ENCODE results near the gene ZBTB7C.

The ZBTB7C gene

DNA sequence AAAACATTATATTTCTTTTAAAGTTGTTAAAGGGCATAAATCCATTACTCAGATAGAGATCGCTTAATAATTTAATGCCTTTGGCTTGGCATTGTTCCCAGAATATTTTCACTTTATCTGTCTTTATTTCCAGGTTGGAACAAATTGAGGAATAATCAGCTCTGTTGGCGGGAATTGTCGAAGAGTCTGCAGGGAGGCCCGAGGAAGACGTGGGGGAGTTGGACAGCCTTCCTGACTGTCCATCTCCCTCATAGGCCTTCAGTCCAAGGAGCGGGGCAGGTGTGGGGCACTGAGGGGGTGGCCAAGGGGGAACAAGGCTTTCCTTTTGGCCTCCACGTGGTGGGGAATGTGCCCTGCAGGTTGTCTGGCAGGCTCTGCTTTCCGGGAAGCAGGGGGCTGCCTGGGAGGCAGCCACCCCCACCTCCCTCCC, 179.6 kb downstream of the ZBTB7C start:
- DNase-seq (ENCODE audit: low read depth, low spot score), result no peak
- H3K27ac ChIP-seq, result no peak overlapping the region

DNA sequence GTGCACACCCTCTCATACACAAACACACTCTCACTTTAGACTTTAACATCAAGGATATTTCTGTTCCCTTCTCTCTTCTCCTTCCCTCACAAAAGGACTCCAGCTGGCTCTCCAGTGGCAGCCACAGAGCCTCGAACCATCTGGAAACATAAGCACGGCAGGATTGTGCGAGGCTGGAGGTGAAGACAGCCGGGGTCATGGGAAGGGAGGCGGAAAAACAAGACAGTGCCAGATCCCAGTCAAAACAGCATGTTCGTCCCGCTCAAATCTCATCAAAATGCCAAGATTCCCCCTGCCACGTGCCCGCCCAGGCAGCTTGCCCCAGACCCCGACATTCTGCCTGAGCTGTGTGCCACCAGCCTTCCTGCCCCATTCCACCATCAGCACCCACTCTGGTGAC, 180.3 kb downstream of the ZBTB7C start:
- no peak overlapping the region for H3K27ac ChIP-seq
- DNase-seq (ENCODE audit: low read depth, low spot score), result no peak

DNA sequence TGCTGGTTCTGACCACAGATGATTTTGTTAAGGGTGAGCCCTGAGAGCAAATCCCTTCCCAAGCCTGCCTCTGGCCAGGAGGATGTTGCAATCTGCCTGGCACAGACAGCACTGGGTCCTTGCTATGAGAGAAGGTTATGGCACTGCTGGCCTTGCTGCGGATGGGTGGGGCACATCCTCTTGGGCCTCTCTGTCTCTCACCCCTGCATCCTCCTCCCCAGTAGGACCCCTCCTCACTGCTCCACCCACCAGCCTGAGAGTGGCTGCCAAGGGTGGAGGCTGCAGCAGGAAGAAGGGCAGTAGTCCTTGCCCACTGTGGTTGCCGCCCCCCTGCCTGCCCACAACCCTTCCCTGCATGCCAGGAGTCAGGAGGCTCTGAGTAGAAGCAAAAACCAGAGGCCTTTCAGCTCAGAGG, 180.9 kb downstream of the ZBTB7C start:
- no peak for DNase-seq (ENCODE audit: low read depth, low spot score)
- no peak overlapping the region for H3K27ac ChIP-seq

DNA sequence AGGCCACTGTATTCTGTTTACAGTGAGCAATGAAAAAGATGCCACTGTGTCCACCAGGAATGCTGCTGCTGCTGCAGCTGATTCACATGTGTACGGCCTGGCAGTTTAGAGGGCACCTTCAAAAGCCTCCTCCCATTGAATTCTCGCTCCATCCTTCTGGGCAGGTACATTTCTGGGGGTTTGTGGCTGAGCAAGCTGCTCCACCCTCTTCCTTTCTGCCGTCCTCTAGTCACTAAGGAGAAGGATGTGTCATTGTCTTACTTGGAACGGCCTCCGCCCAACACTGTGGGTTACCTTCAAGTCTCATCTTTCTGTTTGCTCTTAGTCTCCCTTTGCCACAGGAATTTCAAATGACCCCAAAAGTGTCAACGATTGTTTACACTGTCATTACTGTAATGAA, 182.0 kb downstream of the ZBTB7C start:
- DNase-seq (ENCODE audit: low read depth, low spot score), result peak; percentile 39
- no peak overlapping the region for H3K27ac ChIP-seq

DNA sequence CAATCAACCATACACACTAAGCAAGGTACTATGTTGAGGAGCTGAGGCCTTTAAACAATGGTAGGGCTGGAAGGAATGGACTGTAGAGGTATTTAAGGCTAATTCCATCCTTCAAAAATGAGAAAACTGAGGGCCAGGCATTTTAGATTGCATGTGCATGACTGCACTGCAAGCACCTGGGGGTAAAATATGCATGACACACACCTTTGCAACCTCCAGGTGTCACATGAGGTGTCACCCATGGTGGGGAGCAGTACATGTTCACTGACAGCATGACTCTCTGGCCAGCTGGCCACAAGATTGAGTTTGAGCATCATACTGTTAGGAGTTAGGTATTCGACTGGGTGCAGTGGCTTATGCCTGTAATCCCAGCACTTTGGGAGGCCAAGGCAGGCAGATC, 182.8 kb downstream of the ZBTB7C start:
- H3K27ac ChIP-seq, result no peak overlapping the region
- DNase-seq (ENCODE audit: low read depth, low spot score), result no peak

DNA sequence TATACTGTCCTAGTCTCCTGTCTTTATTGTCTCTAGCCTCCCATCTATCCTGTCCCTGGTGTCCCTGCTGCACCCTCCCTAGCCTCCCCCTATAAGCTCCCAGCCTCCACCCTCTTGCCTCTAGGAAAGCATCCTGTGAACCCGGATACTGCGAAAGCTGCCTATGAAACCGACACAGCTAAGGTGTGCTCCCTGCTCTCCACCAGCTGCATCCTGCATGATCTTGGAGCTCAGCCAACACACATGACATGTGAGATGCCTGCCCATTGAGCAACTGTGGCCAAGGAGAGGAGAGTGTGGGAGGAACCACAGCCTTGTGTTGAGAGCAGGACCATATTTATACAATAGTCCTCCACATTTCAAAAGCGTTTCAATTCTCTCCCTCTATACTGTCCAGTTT, 187.1 kb downstream of the ZBTB7C start:
- peak; percentile 65 for DNase-seq (ENCODE audit: low read depth, low spot score)
- no peak overlapping the region for H3K27ac ChIP-seq

DNA sequence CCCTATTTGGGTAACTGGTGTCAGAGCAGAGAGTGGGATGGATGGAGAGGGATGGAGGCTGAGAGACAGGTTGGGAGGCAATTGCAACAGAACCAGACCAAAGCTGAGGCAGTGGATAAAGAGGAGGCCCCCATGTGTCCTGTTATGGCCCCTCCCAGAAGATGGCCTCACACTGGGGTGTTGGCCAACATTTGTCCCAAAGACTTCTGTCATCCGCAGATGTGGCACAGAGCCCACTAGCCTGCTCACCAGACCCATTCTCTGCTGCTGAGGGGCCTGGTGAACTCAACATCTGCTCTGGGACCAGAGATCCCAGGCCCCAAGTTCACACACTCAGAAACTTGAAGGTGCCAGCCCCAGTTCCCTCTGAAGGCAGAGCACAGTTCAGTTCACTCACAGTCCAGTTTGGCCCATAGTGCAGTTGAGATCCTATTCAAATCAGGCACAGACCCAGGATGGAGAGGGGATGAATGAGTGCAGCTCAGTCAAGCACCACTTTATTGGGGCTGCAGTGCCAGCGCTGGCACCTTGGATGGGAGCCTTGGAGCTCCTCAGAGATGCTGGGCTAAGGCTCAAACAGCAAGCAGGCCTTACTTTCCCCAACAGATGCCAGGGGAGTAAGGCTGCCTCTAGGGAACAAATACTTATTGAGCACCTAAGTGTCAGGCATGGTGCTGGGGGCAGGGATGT, 189.2 kb downstream of the ZBTB7C start:
- H3K27ac ChIP-seq, result no peak overlapping the region
- no peak for DNase-seq (ENCODE audit: low read depth, low spot score)

DNA sequence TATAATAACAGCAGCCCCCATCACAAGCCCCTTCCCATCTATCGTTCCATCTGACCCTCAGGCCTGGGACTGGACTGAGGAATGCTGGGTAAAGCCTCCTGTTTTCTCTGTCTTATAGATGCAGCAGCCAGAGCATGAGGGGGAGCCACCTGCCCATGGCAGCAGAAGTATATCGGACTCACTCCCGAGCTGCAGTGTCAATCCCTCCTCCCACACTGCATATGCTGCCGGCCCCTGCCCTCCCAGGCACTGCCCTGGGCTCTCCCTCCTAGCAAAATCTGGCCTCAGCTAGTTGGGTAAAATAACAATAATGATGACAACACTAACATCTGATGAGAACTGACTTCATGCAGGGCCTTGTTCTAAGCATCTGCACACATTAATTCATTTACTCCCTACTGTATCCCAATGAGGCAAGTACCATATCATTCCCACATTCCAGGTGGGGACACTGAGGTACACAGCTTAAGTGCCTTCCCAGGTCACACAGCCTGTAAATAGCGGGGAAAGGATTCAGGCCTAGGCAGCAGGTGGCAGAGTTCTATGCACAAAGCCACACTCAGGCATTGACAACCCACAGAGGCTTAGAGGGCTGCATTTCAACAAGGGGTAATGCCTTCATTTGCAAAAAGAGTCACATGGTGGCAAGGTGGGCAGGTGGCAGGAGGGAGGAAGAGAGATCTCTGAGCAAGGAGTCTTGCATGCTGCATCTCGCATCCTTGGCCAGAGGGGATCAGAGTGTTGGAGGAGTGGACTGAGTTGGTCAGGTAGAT, 190.0 kb downstream of the ZBTB7C start:
- no peak for DNase-seq (ENCODE audit: low read depth, low spot score)

DNA sequence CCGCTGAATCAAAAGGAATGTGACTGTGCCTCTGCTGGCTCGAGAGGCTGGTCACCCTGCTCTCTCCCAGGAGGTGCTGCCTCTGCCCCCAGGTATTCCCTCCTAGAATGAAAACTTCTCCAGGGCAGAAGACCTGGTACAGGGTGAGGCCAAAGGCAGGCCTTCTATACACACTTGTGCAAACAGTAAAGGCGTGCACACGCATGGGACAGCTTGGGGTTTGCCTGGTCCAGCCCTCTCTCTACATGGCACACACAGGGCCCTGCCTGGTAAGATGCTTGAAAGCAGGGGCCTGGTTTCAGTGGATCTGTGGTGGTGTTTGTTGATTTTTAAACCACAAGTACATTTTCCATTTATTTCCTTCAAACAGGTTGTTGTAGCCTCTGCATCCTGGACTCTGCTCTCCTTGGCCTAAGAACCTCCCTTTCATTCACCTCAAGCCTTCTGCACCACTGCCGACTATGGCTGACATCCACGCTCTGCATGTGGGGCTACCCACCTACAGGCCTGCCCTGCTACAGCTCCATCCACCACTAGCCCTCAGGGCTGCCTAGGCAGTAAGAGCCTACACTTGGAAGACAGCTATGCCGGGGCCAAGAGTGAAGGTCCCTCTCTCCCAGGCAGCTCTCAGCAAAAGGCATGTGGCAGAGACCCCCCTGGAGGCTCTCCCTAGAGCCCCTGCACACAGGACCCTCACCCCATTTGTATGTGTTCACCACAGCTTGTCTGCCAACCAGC, 190.7 kb downstream of the ZBTB7C start:
- DNase-seq (ENCODE audit: low read depth, low spot score), result no peak
- H3K27ac ChIP-seq, result no peak overlapping the region

More for the DNA sequence above, 190.0 kb downstream of the ZBTB7C start:
- H3K27ac ChIP-seq, result no peak overlapping the region

DNA sequence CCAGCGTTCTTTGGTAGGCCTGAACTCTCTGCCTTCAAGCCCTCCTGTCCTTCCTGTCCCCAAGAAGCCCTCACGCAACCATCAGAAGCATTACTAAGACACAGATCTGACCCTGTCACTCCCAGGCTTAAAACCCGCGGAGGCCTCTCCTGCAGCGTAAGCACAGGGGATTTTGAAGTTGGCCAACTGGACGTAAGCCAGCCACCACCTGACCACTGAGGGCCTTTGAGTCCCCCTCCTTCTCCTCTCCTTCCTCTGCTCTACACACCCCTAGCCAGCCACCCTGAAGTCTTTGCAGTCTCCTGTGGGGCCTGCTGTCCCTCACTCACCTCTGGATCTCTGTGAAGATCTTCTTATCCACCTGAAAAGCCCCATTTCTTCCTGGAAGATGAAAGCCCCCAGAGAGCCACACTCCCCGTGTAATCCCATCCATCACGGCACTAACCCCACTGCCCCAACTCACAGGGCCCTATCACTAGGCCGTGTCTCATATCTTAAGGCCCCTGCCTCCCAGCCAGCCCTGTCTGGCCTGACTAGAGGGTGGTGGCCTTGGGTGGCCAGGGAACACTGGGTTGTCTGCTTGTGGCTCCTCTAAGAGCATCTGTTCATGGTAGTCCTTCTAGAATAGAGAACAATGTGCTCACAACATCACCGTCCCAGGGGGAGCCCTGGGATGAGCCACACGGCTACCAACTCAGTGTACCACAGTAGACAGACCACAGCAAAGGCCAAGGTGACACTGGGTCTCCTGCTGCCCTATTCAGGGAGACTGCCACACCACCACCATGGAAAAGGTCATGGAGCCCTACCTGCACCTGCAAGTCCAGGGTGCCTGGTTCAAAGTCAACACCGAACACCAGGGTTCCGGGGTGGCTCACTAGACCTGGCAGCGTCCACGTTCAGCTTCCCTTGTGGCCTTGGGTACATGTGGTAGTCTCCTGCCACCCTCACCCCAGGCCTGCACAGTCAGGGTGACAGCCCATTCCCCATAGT, 191.6 kb downstream of the ZBTB7C start:
- no peak for DNase-seq (ENCODE audit: low read depth, low spot score)
- no peak overlapping the region for H3K27ac ChIP-seq

DNA sequence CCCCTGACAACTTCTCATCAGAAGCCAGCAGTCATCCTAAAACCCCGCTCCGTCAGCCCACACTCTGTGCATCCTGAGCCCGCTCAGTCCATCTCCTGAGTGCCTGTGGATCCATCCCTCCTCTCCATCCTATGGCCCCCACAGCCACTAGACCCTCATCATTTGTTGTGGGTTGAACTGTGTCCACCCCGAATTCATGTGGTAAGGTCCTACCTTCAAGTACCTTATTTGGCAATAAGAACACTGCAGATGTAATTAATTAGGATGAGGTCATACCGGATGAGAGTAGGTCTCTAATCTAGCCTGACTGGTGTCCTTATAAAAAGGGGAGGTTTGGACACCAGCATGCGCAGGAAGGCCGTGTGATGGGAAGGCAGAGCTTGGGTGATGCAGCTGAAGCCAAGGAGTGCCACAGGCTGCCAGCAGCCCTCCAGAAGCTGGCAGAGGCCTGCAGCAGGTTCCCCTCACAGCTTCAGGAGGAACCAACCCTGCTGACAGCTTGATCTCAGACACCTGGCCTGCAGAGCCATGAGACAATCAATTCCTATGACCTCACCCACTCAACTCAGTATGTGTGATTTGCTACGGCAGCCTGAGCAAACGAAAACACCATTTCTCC, 192.4 kb downstream of the ZBTB7C start:
- DNase-seq (ENCODE audit: low read depth, low spot score), result no peak
- H3K27ac ChIP-seq, result no peak overlapping the region

DNA sequence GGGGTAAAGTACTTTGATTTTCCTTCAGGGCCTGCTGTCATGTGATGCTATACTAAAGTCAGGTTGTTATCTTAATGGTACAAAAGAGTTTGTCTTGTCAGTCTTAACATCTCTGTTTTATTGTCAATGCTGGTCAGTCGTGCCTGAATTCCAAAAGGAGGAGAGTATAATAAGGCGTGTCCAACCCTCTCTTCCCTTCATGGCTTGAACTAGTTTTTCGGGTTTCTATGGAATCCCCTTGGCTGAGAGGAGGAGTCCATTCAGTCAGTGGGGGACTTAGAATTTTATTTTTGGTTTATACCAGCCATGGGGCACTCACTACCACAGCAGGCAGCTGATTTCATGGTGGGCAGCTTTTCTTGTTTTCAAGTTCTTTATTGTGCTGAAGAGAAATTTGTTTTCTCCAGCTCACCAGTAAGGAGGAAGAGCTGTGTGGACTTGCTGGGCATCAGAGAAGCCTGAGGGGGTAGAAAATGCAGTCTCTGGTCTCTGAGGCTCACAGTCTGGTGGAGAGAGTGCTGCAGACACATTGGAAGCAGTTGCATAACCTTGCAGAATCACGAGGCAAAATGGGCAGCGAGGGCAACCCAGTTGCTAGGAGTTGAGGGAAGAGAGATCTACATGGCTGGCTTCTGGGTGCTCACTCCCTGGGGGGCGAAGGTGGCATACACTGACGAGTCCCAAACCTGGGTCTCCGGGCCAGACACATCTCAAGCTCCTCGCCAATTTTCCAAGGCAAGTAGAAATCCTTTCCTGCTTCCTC, 193.1 kb downstream of the ZBTB7C start:
- no peak overlapping the region for H3K27ac ChIP-seq
- no peak for DNase-seq (ENCODE audit: low read depth, low spot score)

DNA sequence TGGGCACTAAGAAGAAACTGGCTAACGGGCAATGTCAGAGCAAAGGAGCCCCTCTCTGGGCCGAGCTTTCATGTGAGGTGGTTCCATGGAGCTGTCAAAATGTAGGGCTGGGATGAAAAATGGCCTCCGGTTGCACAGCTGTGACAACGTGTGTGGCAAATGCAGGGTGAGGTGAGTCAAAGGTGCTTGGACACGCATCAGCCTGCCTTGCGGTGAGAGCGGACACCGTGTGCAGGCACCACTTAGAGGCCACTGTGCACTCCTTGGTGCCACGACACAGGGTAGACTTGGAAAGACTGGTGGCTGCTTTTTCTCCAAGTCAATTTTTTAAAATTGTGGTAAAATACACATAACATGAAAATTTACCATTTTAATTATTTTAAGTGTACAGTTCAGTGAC, 195.4 kb downstream of the ZBTB7C start:
- no peak for DNase-seq (ENCODE audit: low read depth, low spot score)
- no peak overlapping the region for H3K27ac ChIP-seq

DNA sequence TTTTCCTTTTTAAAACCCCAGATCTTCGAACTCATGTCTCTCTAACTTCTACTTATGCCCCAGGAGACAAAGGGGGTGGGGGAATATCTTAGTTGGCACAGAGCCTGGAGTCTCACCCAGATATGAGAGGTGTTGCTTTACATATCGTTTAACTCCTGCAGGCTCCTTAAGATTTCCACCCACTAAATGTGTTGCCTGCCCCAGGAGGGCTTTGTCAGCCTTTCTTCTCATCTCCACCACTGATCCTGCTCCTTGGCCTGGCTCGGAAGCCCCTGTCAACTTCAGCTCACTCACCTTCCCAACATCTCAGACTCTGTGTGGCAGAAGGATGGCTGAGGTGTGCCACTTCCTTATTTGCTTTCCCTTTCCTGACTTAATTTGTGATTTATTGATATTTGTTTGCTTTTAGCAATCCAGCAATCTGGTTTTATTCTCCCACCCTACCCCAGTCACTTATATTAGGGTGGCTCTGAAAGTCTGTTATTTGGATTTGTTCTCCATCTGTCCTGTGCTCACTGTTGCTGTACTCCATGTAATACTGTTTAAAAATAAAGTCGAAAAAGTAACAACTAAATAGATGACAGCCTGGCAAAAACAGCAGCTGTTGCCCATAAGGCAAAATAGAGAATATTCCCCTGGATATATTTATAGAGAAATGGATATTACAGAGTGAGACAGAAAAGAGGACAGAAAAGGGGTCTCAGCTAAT, 200.6 kb downstream of the ZBTB7C start:
- no peak for DNase-seq (ENCODE audit: low read depth, low spot score)
- no peak overlapping the region for H3K27ac ChIP-seq

DNA sequence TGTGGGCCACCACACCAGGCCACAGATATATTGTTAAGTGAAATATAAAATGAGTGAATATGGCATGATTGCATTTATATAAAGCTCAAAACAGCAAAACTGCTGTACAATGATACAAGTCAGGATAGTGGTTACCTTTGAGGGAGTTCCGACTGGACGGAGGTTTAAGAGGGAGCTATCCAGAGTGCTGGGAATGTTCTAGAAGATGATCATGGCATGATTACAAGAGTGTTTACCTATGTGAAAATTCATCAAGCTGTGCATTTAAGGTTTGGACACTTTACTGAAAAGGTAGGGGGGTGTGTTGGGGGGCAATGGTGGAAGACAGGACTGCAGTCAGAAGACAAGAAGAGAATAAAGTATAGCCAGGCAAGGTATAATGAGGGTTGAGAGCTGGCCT, 201.4 kb downstream of the ZBTB7C start:
- DNase-seq (ENCODE audit: low read depth, low spot score), result no peak
- no peak overlapping the region for H3K27ac ChIP-seq

DNA sequence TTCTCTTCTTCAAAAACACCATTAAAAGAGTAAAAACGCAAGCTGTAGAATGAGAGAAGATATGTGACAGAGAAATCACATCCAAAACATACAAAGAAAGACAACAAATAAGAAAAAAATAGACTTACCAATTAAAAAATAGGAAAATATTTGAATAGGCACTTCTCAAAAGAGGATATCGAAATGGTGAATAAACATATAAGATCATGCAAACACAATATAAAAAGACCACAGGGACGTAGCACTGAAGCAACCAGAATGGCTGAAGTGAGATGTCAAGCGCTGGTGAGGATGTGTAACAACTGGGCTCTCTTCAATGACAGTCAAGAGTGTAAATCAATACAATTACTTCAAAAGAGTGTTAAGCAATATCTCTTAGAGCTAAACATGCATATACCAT, 202.3 kb downstream of the ZBTB7C start:
- no peak overlapping the region for H3K27ac ChIP-seq
- DNase-seq (ENCODE audit: low read depth, low spot score), result no peak

DNA sequence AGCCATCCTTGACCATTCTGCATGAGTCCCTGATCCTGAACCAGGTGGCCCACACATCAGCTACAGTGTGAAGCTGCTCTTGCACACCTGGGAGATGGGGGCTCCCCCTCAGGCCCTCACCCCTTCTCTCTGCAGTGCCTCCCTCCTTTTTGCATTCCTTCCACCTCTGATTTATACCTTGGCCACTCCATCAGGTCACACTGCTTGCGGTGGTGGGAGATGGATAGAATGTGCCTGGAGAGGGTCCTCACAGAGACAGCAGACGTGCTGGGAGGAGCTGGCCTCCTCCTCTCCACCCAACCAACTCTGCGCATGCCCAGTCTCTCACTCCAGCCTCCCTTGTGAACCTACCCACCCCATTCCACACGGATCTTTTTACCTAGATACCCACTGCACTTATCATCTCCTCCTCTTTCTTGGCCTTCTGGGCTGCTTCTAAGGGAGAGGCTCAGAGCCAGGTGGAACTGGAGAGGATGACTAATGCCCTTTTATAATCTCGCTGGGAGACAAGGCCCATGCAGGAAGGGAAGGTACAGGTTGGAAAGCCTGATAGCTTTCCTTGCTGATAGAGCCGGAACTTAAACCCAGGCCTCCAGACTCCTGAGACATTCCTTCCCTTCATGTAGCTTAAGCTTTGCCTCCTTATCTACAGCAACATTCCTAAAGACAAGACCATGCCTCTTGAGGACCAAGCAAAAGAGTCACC, 205.1 kb downstream of the ZBTB7C start:
- DNase-seq (ENCODE audit: low read depth, low spot score), result no peak
- no peak overlapping the region for H3K27ac ChIP-seq
